GM12801 (cell line): ENCODE measurements around the gene CNPY2.

Experiments used
- TF ChIP-seq, protein P1 (sequence below): IDR thresholded peaks from one replicate; pipeline ENCODE4 v1.5.1; 2011; ENCODE audit warnings: control low read depth; ENCODE audit not compliant: insufficient read length; ENCODE audit errors: extremely low read depth

The CNPY2 gene

GRCh38 chr12:56280849-56281248 is 34.9 kb downstream of the CNPY2 start:
- TF ChIP-seq, protein P1, sequence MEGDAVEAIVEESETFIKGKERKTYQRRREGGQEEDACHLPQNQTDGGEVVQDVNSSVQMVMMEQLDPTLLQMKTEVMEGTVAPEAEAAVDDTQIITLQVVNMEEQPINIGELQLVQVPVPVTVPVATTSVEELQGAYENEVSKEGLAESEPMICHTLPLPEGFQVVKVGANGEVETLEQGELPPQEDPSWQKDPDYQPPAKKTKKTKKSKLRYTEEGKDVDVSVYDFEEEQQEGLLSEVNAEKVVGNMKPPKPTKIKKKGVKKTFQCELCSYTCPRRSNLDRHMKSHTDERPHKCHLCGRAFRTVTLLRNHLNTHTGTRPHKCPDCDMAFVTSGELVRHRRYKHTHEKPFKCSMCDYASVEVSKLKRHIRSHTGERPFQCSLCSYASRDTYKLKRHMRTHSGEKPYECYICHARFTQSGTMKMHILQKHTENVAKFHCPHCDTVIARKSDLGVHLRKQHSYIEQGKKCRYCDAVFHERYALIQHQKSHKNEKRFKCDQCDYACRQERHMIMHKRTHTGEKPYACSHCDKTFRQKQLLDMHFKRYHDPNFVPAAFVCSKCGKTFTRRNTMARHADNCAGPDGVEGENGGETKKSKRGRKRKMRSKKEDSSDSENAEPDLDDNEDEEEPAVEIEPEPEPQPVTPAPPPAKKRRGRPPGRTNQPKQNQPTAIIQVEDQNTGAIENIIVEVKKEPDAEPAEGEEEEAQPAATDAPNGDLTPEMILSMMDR: no peak

DNA sequence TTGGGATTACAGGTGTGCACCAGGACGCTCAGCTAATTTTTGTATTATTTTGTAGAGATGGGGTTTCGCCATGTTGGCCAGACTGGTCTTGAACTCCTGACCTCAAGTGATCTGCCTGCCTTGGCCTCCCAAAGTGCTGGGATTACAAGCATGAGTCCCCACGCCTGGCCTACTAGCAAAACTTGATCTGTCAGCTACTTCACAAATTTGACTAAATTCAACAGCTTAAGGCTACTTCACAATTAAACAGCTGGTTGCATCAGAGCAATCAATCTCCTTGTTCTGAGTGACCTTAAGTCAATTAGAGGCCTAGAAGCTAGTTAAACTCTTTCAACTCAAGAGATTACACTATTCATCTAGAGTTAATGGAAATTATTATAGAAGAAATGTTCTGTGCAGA is 36.9 kb downstream of the CNPY2 start:
- TF ChIP-seq, protein P1: no peak

DNA sequence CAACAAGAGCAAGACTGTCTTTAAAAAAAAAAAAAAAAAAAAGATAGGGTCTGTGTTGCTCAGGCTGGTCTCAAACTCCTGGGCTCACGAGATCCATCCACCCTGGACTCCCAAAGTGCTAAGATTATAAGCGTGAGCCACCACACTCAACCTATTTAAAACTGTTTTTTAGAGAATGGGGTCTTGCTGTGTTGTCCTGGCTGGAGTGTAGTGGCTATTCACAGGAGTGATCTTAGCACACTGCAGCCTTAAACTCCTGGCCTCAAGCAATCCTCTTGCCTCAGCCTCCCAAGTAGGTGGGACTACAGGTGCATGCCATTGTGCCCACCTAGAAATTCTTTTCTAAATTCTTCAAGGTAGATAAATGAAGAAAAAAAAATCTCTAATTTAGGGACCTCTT is 41.5 kb downstream of the CNPY2 start:
- TF ChIP-seq, protein P1: no peak

DNA sequence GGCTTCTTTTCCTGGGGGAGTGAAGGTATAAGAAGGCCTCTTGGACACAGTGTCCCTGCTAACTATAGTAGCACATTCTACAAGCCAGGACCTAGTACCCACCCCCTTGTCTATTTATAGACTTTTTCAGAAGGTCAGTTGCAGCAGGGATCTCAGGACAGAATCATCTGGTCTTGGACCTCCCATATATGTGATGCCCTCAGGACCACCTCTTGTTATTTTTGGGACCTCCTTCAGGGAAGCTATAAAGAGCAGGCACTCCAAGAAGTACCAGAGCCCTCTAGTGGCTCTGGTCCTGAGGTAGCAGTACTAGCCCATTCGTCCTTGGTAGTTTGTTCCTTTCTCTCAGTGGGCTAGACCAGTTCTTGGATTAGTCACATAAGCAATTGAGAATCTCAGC is 44.8 kb downstream of the CNPY2 start:
- TF ChIP-seq, protein P1: no peak

DNA sequence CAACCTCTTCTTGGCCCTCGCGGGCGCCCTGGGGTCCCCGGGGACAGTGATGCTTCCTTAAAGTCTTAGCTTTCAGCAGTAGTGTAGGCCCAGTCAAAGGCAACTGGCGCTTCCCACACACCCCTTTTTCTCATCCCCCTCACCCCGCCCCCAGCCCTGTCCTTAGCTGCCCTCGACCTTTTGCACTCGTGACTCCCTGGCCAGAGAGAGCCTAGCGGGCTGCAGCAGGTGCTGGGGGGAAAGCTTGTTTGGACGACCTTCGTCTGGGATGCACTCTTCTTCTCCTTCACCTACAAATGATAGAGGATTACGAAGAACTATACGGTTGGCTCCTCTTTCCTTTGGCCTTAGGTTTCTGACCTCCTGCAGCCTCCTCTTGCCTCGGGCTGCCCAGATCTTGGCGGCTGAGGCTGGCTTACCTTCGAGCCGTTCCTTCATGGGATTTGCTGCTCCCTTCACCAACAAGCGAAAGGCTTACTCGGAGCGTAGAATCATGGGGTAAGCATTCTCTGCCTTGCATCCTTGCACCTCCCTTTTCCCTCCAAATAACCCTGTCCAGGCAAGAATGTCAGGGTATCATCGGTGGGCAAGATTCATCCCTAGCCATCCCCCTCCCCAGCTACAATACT is 48.2 kb downstream of the CNPY2 start:
- TF ChIP-seq, protein P1: no peak

- TF ChIP-seq, protein P1: no peak
Measured at GRCh38 chr12:56266693-56267442, 48.9 kb downstream of the CNPY2 start, which contains the start of gene COQ10A. Gene COQ10A (plus strand): TSS chr12:56266942. CDS start chr12:56267119, 177 bp downstream.

DNA sequence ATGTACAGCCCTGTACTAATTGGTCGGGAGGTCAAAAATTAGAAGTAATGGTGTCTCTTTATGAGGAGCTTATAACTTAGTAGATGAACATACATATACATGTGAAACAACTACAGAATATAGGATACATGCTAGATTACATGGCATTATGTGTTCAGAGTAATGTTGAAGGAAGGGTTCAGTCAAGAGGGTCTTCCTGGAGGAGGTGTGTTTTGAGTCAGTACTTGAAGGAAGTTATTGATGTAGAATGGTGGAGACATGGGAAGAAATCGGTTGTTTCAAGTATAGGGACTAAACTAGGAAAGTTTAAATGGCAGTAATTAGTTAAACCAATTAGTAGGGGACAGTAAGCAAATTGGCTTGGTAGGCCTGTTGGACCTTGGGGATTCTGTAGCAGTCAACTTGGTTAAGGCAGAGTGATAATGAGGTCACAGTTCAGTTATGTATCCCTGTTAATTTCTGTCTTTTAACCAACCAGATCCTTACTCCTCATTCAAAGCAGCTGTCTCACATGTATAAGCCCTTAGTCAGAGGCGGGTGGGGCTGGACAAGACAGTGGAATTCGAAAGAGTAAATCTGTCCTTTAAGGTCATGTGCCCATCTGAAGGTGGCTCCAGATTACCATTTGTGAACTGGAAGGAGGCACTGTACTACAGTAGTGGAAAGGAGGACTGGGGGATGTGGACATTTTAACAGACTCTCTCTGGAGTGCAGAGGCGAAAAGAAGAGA is 54.1 kb downstream of the CNPY2 start:
- TF ChIP-seq, protein P1: no peak
